IPS-NIHi11 (cell line): ENCODE measurements around the gene PDE4B.
"Not testable (repeated sequence)": the region's sequence is repeated elsewhere in the genome, so short reads cannot be mapped to it uniquely, and the experiment has no call there.

Experiments
- DNase-seq: peaks from one replicate; pipeline ENCODE4 v3.0.0; 2012; ENCODE audit warnings: mixed read lengths, low spot score

PDE4B gene

GRCh38 chr1:65994223-65994622, 201.5 kb downstream of the PDE4B start:
- DNase-seq: no peak

- DNase-seq: no peak
These were observed 202.6 kb downstream of the PDE4B start for GRCh38 chr1:65995336-65995735.

- DNase-seq: no peak
These were observed 203.2 kb downstream of the PDE4B start for GRCh38 chr1:65995928-65996327.

- no peak for DNase-seq
These were observed 205.0 kb downstream of the PDE4B start for GRCh38 chr1:65997693-65998092.

GRCh38 chr1:65998763-65999583, 206.3 kb downstream of the PDE4B start:
- DNase-seq: no peak

GRCh38 chr1:66000033-66000637, 207.4 kb downstream of the PDE4B start:
- no peak for DNase-seq

GRCh38 chr1:66003690-66004089, 211.0 kb downstream of the PDE4B start:
- no peak for DNase-seq

GRCh38 chr1:66006534-66006933, 213.8 kb downstream of the PDE4B start:
- DNase-seq: not testable (repeated sequence)

GRCh38 chr1:66012106-66012784, 219.6 kb downstream of the PDE4B start:
- DNase-seq: no peak

- DNase-seq: no peak
These were observed 220.7 kb downstream of the PDE4B start for GRCh38 chr1:66013371-66013770.

GRCh38 chr1:66022904-66023620, 230.4 kb downstream of the PDE4B start:
- peak; percentile 33 for DNase-seq

GRCh38 chr1:66025188-66025587, 232.5 kb downstream of the PDE4B start:
- DNase-seq: no peak

- DNase-seq: no peak
These were observed 235.3 kb downstream of the PDE4B start for GRCh38 chr1:66028035-66028434.

- DNase-seq: no peak
These were observed 241.1 kb downstream of the PDE4B start for GRCh38 chr1:66033781-66034180.

- no peak for DNase-seq
These were observed 243.0 kb downstream of the PDE4B start for GRCh38 chr1:66035616-66036245.

GRCh38 chr1:66041654-66042053, 249.0 kb downstream of the PDE4B start:
- DNase-seq: no peak

GRCh38 chr1:66043186-66043585, 250.5 kb downstream of the PDE4B start:
- DNase-seq: no peak

GRCh38 chr1:66044912-66045311, 252.2 kb downstream of the PDE4B start:
- no peak for DNase-seq

- DNase-seq: no peak
These were observed 253.7 kb downstream of the PDE4B start for GRCh38 chr1:66046415-66046814.

GRCh38 chr1:66048011-66048410, 255.3 kb downstream of the PDE4B start:
- no peak for DNase-seq

GRCh38 chr1:66050123-66050522, 257.4 kb downstream of the PDE4B start:
- DNase-seq: no peak

GRCh38 chr1:66050633-66051032, 257.9 kb downstream of the PDE4B start:
- DNase-seq: no peak
